SHP77 treated with DMSO at 0.1 percent for 48 hours (cell line): ENCODE measurements around the gene PALS2.

Experiments
- DNase-seq: peaks from one replicate; lab custom pipeline; 2025; lab: John Stamatoyannopoulos, UW

PALS2 gene

DNA sequence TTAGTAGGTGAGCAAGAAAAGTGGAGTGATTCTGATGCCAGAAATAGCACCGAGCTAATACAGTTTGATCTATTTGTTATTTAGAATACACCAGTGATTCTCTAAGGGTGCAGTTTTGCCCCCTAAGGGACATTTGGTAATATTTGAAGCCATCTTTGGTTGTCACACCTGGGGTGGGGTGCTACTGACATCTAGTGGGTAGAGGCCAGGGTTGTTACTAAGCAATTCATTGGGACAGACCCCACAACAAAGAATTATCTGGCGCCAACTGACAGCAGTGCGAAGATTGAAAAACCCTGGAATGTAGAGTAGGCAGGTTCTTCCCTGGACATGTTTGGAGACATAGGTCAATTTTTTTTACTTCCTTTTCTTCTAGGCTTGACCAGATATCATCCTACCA, 14.6 kb downstream of the PALS2 start:
- peak; percentile 19 for DNase-seq

- DNase-seq = no peak
These were observed 17.9 kb downstream of the PALS2 start for GRCh38 chr7:24591152-24591551.

DNA sequence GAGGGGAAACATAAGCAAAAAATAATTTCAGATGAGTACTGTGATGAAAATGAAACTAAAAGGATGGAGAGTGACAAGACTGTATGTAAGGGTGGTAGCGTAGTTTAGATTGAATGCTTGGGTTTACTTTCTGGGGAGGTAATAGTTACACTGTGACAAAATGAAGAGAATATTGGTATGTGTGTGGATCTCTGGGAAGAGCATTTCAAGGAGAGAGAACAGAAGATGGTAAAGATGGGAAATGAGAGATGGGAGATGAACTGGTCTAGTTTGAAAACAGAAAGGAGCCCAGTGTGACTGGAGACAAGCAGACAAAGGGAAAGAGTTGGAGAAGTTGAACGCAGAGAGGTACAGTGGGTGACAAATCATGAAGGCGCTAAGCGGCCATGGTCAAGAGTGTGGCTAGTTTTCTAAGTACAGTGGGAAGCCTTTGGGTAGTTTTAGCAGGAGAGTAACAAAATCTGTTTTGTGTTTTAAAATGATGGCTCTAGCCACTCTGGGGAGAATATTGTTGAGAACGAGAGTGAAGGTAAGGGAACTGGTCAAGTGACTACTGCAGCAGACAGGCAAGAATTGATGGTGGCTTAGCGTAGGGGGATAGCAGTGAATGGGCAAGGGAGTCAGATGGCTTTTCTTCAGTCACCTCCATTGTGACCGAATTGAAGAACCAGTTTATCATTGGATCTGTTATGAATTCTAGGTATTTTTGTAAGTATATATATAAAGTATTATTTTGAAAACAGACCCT, 22.6 kb downstream of the PALS2 start:
- DNase-seq = no peak

DNA sequence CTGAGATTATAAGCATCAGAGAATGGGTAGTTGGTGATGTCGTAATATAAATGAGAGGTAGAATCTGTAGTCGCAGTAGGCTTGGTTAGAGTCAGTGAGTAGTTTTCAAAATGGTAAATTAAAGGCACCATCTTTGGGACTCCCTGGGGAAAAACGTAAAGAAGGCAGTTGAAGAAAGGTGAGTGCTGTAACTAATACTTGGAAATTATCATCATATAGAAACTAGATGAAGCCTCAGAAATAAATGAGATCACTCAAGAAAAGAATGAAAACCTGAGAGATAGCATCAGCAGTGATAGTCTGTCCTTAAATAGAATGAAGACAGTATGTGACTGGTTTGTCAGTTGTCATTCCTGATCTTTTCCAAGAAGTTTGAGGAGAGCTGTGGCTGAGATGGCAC, 23.8 kb downstream of the PALS2 start:
- DNase-seq = no peak

DNA sequence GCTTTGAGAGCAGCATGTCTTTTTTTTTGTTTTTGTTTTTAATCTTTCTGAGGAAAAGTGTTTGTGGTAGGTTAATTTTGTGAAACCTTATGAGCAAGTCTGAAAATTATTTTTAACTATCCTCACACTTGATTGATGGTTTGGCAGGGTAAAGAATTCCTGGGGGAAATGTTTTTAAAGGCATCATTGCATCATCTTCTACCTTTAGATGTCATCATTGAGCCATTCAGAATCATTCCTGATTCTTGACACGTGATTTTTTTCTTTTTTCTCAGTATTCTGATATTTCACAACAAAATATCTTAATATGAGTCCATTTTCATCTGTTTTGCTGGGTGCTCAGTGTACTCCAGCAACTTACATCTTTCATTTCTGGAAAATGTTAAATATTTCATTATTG, 28.3 kb downstream of the PALS2 start:
- DNase-seq = no peak

GRCh38 chr7:24602860-24603456, 29.7 kb downstream of the PALS2 start:
- DNase-seq = no peak

DNA sequence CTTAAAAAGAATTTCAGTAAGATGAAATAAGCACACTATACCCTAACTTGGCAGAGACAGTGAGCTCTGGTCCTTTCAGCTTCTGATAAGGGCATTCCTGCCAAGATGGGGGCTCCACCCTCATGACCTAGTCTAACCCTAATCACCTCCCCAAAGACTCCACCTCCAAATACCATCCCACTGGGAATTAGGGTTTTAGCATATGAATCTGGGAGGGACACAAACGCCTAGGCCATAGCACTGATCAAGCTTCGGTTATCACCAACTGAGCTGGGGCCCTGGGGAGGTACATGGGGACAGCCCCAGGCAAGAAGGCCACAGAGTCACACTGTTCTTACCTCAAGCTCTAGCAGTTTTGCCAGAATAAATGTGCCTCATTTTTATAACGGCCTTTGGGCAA, 31.4 kb downstream of the PALS2 start:
- no peak for DNase-seq

- no peak for DNase-seq
These were observed 35.3 kb downstream of the PALS2 start for GRCh38 chr7:24608504-24608903.

- no peak for DNase-seq
These were observed 35.8 kb downstream of the PALS2 start for GRCh38 chr7:24609059-24609458.

GRCh38 chr7:24609570-24609969, 36.3 kb downstream of the PALS2 start:
- DNase-seq = no peak

DNA sequence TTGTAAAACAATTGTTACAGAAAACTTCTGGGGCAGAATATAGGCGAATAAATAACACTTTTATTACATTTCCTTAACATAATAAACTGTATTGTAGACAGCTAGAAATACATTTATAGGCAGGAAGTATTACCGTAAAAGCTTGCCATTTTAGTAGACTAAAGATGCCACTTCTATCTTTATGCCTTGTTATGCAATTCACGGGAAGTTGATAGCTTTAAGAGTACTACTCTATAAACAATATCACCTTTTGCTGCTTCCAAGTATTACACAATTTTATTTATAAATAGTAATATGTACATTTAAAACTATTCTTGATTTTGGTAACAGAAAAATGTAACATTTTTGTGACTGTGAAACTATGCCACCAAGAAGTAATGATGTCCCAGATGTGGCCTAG, 37.9 kb downstream of the PALS2 start:
- DNase-seq = no peak

GRCh38 chr7:24617957-24618616, 44.8 kb downstream of the PALS2 start:
- DNase-seq = no peak

GRCh38 chr7:24619978-24620377, 46.7 kb downstream of the PALS2 start:
- no peak for DNase-seq

- no peak for DNase-seq
These were observed 49.5 kb downstream of the PALS2 start for GRCh38 chr7:24622646-24623182.
